Activated CD4-positive, alpha-beta memory T cell treated with anti-CD3 and anti-CD28 coated beads for 36 hours (primary cell): ENCODE results near the gene DMD. TPM values are rescaled to one million over a fixed set of nuclear protein-coding genes. Genes with fewer than 3 reads are reported as not detected.

ENCODE experiments used
- CTCF ChIA-PET: fragments of 350-600 bp; sonication (Branson Sonifier 250); formaldehyde crosslinking; loops from one replicate; lab custom pipeline; 2021; ENCODE audit warnings: antibody characterized with exemption, inconsistent platforms; lab: Charles Lee
- POLR2A ChIA-PET: fragments of 350-600 bp; sonication (Branson Sonifier 250); formaldehyde crosslinking; loops from one replicate; lab custom pipeline; 2021; ENCODE audit warnings: antibody characterized with exemption; lab: Charles Lee
- DNase-seq: peaks from one replicate; pipeline ENCODE4 v3.0.0-alpha.2; 2020
- H3K27ac Mint-ChIP-seq: one replicate; pipeline ENCODE4 v1.8.0; 2021; ENCODE audit warnings: mixed read lengths
- H3K27me3 Mint-ChIP-seq: one replicate; pipeline ENCODE4 v1.8.0; 2021; ENCODE audit warnings: mixed read lengths
- H3K36me3 Mint-ChIP-seq: one replicate; pipeline ENCODE4 v1.8.0; 2021; ENCODE audit warnings: mixed read lengths
- H3K4me1 Mint-ChIP-seq: one replicate; pipeline ENCODE4 v1.8.0; 2021; ENCODE audit warnings: low read depth, mixed read lengths
- H3K4me3 Mint-ChIP-seq: one replicate; pipeline ENCODE4 v1.8.0; 2021; ENCODE audit warnings: mild to moderate bottlenecking, mixed read lengths
- H3K9me3 Mint-ChIP-seq: one replicate; pipeline ENCODE4 v1.8.0; 2021; ENCODE audit warnings: mixed read lengths
- intact Hi-C: fragments of 100-400 bp; cut with micrococcal nuclease; formaldehyde crosslinking; loops from one replicate; pipeline ENCODE4 v1.15.1; 2023
- total RNA-seq, 2 experiments: library from RNA; stranded (reverse); gene quantifications; one replicate each; pipeline ENCODE4 v1.2.3, GENCODE V29; 2021

DMD gene
- total RNA-seq, 2 experiments from 2014 or later: 0.64 to 1.5 TPM

- ChIA-PET CTCF (no interaction called here), POLR2A (no interaction called here)
- Mint-ChIP-seq H3K36me3 (no peaks in the 10 kb centered on the region), H3K9me3 (no peaks in the 10 kb centered on the region), H3K4me1 (no peaks in the 10 kb centered on the region), H3K27me3 (peaks cover 1% of the 10 kb centered on the region), H3K27ac (no peak overlapping the region), H3K4me3 (no peak overlapping the region)
- no peak for DNase-seq
- intact Hi-C loops: no loop called here
These were observed 813.7 kb downstream of the DMD start for GRCh38 chrX:32397562-32398216.

GRCh38 chrX:32395878-32396277 is 815.5 kb downstream of the DMD start:
- Mint-ChIP-seq H3K27me3 (peaks cover 1% of the 10 kb centered on the region), H3K4me3 (no peak overlapping the region), H3K9me3 (no peaks in the 10 kb centered on the region), H3K27ac (no peak overlapping the region), H3K36me3 (no peaks in the 10 kb centered on the region), H3K4me1 (no peaks in the 10 kb centered on the region)
- DNase-seq: no peak
- intact Hi-C loops: no loop called here
- POLR2A ChIA-PET: no interaction called here
- CTCF ChIA-PET: interaction anchor here (0.8 kb wide), 1 partner anchor 31 kb away, joined by 3 read pairs; no protein-coding TSS in a partner anchor

- Mint-ChIP-seq H3K36me3 (no peaks in the 10 kb centered on the region), H3K27me3 (peaks cover 1% of the 10 kb centered on the region), H3K27ac (no peak overlapping the region), H3K4me1 (no peaks in the 10 kb centered on the region), H3K9me3 (no peaks in the 10 kb centered on the region), H3K4me3 (no peak overlapping the region)
- intact Hi-C loops: no loop called here
- DNase-seq: no peak
- ChIA-PET CTCF (no interaction called here), POLR2A (no interaction called here)
These were observed 818.7 kb downstream of the DMD start for GRCh38 chrX:32392655-32393054.

- H3K27ac Mint-ChIP-seq: no peak overlapping the region
- H3K27me3 Mint-ChIP-seq: no peaks in the 10 kb centered on the region
- POLR2A ChIA-PET: no interaction called here
- H3K4me1 Mint-ChIP-seq: no peaks in the 10 kb centered on the region
- no peak for DNase-seq
- H3K36me3 Mint-ChIP-seq: no peaks in the 10 kb centered on the region
- H3K4me3 Mint-ChIP-seq: no peak overlapping the region
- intact Hi-C loops: no loop called here
- CTCF ChIA-PET: no interaction called here
- no peaks in the 10 kb centered on the region for H3K9me3 Mint-ChIP-seq
These were observed 840.7 kb downstream of the DMD start for GRCh38 chrX:32370456-32371205.

GRCh38 chrX:32293962-32294700 is 917.2 kb downstream of the DMD start:
- ChIA-PET CTCF (no interaction called here), POLR2A (no interaction called here)
- intact Hi-C loops: no loop called here
- Mint-ChIP-seq H3K4me3 (no peak overlapping the region), H3K4me1 (no peaks in the 10 kb centered on the region), H3K9me3 (no peaks in the 10 kb centered on the region), H3K27me3 (no peaks in the 10 kb centered on the region), H3K27ac (no peak overlapping the region), H3K36me3 (no peaks in the 10 kb centered on the region)
- DNase-seq: no peak

- no peak for DNase-seq
- no peak overlapping the region for H3K4me3 Mint-ChIP-seq
- no peaks in the 10 kb centered on the region for H3K27me3 Mint-ChIP-seq
- POLR2A ChIA-PET: no interaction called here
- no peaks in the 10 kb centered on the region for H3K36me3 Mint-ChIP-seq
- H3K27ac Mint-ChIP-seq: no peak overlapping the region
- H3K9me3 Mint-ChIP-seq: no peaks in the 10 kb centered on the region
- H3K4me1 Mint-ChIP-seq: no peaks in the 10 kb centered on the region
- CTCF ChIA-PET: no interaction called here
- intact Hi-C loops: no loop called here
These were observed 922.0 kb downstream of the DMD start for GRCh38 chrX:32289356-32289755.

GRCh38 chrX:32281853-32282252 is 929.5 kb downstream of the DMD start:
- intact Hi-C loops: no loop called here
- Mint-ChIP-seq H3K9me3 (peaks cover 9% of the 10 kb centered on the region), H3K27me3 (no peaks in the 10 kb centered on the region), H3K27ac (no peak overlapping the region), H3K4me3 (no peak overlapping the region), H3K4me1 (no peaks in the 10 kb centered on the region), H3K36me3 (no peaks in the 10 kb centered on the region)
- POLR2A ChIA-PET: no interaction called here
- DNase-seq: no peak
- CTCF ChIA-PET: no interaction called here

- no peaks in the 10 kb centered on the region for H3K27me3 Mint-ChIP-seq
- intact Hi-C loops: no loop called here
- H3K9me3 Mint-ChIP-seq: peaks cover 9% of the 10 kb centered on the region
- no peak for DNase-seq
- no peaks in the 10 kb centered on the region for H3K36me3 Mint-ChIP-seq
- CTCF ChIA-PET: no interaction called here
- no peaks in the 10 kb centered on the region for H3K4me1 Mint-ChIP-seq
- POLR2A ChIA-PET: no interaction called here
- no peak overlapping the region for H3K4me3 Mint-ChIP-seq
- no peak overlapping the region for H3K27ac Mint-ChIP-seq
These were observed 930.4 kb downstream of the DMD start for GRCh38 chrX:32280921-32281320.

- H3K27me3 Mint-ChIP-seq: no peaks in the 10 kb centered on the region
These were observed 930.9 kb downstream of the DMD start for GRCh38 chrX:32280489-32280888.

GRCh38 chrX:32276153-32276552 is 935.2 kb downstream of the DMD start:
- Mint-ChIP-seq H3K27ac (no peak overlapping the region), H3K4me3 (no peak overlapping the region), H3K9me3 (peaks cover 11% of the 10 kb centered on the region), H3K27me3 (no peaks in the 10 kb centered on the region), H3K36me3 (no peaks in the 10 kb centered on the region), H3K4me1 (no peaks in the 10 kb centered on the region)
- intact Hi-C loops: no loop called here
- no peak for DNase-seq
- CTCF ChIA-PET: no interaction called here
- POLR2A ChIA-PET: no interaction called here

More at GRCh38 chrX:32280489-32280888, 930.9 kb downstream of the DMD start:
- Mint-ChIP-seq H3K36me3 (no peaks in the 10 kb centered on the region), H3K27ac (no peak overlapping the region), H3K9me3 (peaks cover 9% of the 10 kb centered on the region), H3K4me3 (no peak overlapping the region), H3K4me1 (no peaks in the 10 kb centered on the region)
- intact Hi-C loops: no loop called here
- POLR2A ChIA-PET: no interaction called here
- DNase-seq: no peak
- CTCF ChIA-PET: no interaction called here

GRCh38 chrX:32269866-32270265 is 941.5 kb downstream of the DMD start:
- intact Hi-C loops: no loop called here
- Mint-ChIP-seq H3K4me1 (no peaks in the 10 kb centered on the region), H3K27ac (no peak overlapping the region), H3K9me3 (peaks cover 5% of the 10 kb centered on the region), H3K27me3 (no peaks in the 10 kb centered on the region), H3K36me3 (no peaks in the 10 kb centered on the region), H3K4me3 (no peak overlapping the region)
- ChIA-PET CTCF (no interaction called here), POLR2A (no interaction called here)
- DNase-seq: no peak

- H3K27ac Mint-ChIP-seq: no peak overlapping the region
- intact Hi-C loops: no loop called here
- no peaks in the 10 kb centered on the region for H3K27me3 Mint-ChIP-seq
- CTCF ChIA-PET: no interaction called here
- POLR2A ChIA-PET: no interaction called here
- no peak for DNase-seq
- H3K9me3 Mint-ChIP-seq: peaks cover 13% of the 10 kb centered on the region
- no peaks in the 10 kb centered on the region for H3K36me3 Mint-ChIP-seq
- H3K4me1 Mint-ChIP-seq: no peaks in the 10 kb centered on the region
- H3K4me3 Mint-ChIP-seq: no peak overlapping the region
These were observed 943.1 kb downstream of the DMD start for GRCh38 chrX:32268207-32268606.
